Ovary (tissue), 9 donors: ENCODE measurements around the gene KIF23. TPM values are rescaled to one million over a fixed set of nuclear protein-coding genes. Genes with fewer than 3 reads are reported as not detected.
A peak's percentile ranks its signal among the peaks of the same experiment; 100 is the strongest.

ENCODE experiments used
- DNase-seq, 5 donors: peaks; one replicate each; pipeline ENCODE4 v3.0.0-alpha.2; 2019 to 2020
- H3K27ac ChIP-seq, 2 donors: fragments of 200-600 bp; one replicate each; pipeline versions ENCODE4 v1.5.1 to v1.8.0; 2019 to 2022
- H3K27me3 ChIP-seq: fragments of 200-600 bp; one replicate; pipeline ENCODE4 v1.8.0; 2022
- H3K36me3 ChIP-seq: fragments of 200-600 bp; sonication (generic); one replicate; pipeline ENCODE4 v1.5.1; 2019
- H3K4me1 ChIP-seq: one replicate; pipeline ENCODE4 v1.8.1; 2013; ENCODE audit warnings: mild to moderate bottlenecking, moderate library complexity; ENCODE audit not compliant: insufficient read depth
- H3K4me3 ChIP-seq: fragments of 200-600 bp; sonication (generic); one replicate; pipeline ENCODE4 v1.5.1; 2017
- H3K9me3 ChIP-seq, 2 donors: fragments of 200-600 bp in 1 of 2; sonication (generic) in 1 of 2; one replicate each; pipeline versions ENCODE4 v1.5.1 to v1.8.1; 2013 to 2019; ENCODE audit warnings: mild to moderate bottlenecking in 1 of 2, moderate library complexity in 1 of 2
- CTCF ChIP-seq, 3 donors: fragments of 450-650 bp in 2 of 3; fragments of 200-600 bp in 1 of 3; IDR thresholded peaks; one replicate each; pipeline versions ENCODE4 v1.5.1 to v1.8.0; 2016 to 2022; ENCODE audit warnings: antibody characterized with exemption in 3 of 3, mild to moderate bottlenecking in 1 of 3
- EP300 ChIP-seq: sonication (generic); formaldehyde crosslinking; IDR thresholded peaks from one replicate; pipeline ENCODE4 v1.6.1; 2017; ENCODE audit warnings: antibody characterized with exemption
- POLR2A ChIP-seq: fragments of 450-650 bp; IDR thresholded peaks from one replicate; pipeline ENCODE4 v1.6.1; 2017; ENCODE audit warnings: antibody characterized with exemption, mild to moderate bottlenecking, moderate library complexity
- WGBS, 3 donors: extraction: QIAGEN DNeasy Blood & Tissue Kit in 1 of 3; methylation state at CpG; one replicate each; pipeline versions ENCODE4 v1.1.5 to v1.1.7; 2013 to 2017; 5-methylcytosine and 5-hydroxymethylcytosine counted together
- intact Hi-C, 4 donors: fragments of 100-400 bp; cut with DNase I; formaldehyde crosslinking; loops; one replicate each; pipeline versions ENCODE4 v1.11.0 to v1.15.1; 2022 to 2023
- polyA plus RNA-seq, 2 donors: library from polyadenylated mRNA; stranded (reverse); fragments of 200-250 nt in 1 of 2; fragments of 350-450 nt in 1 of 2; fragmentation: Illumina TruSeq in 1 of 2; extraction: RNeasy Lipid Tissue Mini Kit (QIAGEN cat#74804) in 1 of 2; gene quantifications; one replicate each; pipeline ENCODE4 v1.2.3, GENCODE V29; 2013 to 2014
- total RNA-seq, 7 donors: library from RNA; depleted of rRNA in 2 of 7; stranded (reverse); fragments of >200 nt in 2 of 7; fragmentation: NEBNext Ultra II Directional in 3 of 7; extraction: Animal tissue kit (Norgen Biotek cat#: 25700) in 3 of 7; gene quantifications; one replicate each; pipeline versions ENCODE4 v1.1.0 to v1.2.4, GENCODE V29; 2016 to 2023
- donor health status: DM: no; HTN: no; CAD: no; lungs with moderate emphysema.
- donor health status: DM: no; HTN: no; CAD: no.
- donor health status: Bipolar disorder and iron deficiency.
- donor health status: DM: yes; HTN: yes; CAD: no.
- donor health status: DM: no; HTN: no; CAD: no.
- donor health status: DM: yes; HTN: yes; CAD: no.

KIF23 gene
- total and polyA plus RNA-seq, 9 donors = 0.51 to 3.1 (median 1.0) TPM

DNA sequence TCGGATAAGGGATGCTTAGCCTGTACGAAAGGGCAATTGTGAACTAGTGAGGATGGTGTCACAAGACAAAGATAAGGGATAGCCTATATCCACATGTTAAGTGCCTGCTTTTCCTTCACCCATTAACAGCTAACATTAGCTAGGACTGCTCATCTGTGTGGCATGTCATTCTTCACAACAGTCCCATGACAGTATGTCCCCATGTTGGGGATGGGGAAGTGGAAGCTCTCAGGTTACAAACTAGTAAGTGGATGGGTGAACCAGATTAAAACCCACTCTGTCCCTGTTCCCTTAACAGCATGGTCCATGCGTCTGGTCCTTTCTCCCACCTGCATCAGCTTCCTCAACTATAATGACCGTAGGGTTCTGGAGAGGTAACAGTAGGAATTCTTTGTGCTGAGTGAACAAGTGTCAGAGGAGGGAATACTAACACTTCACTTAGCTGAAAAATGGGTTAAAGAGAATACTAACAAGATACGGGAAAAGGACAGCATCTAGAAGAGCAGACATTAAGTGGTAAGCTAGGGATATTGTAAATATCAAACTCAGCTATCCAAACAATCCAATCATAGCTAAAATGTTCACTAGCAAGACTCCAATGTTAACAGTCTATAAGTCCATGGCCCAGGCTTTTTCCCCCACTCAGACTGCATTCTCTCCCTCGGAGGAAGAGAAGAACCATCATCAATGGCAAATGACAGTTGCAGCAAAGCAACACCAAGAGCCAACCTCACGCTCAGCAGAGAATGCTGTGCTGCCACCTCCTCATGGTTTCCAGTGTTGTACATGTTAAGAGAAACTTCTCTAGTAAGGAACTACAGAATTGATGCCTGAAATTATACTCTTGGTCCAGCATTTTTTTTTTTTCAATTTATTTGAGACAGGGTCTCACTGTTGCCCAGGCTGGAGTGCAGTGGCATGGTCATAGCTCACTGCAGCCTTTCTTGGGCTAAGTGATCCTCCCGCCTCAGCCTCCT, 43.4 kb downstream of the KIF23 start:
- Histone ChIP-seq H3K4me3 (no peak overlapping the region), H3K27me3 (no peaks in the 10 kb centered on the region), H3K9me3 (no peaks in the 10 kb centered on the region), H3K4me1 (peaks cover 10% of the 10 kb centered on the region), H3K36me3 (no peaks in the 10 kb centered on the region), H3K27ac (no peak overlapping the region)
- no peak for DNase-seq
- intact Hi-C loops = no loop called here
- 76 to 79% (median 79%) methylated on average over 8 of the region's 8 CpGs for WGBS, 3 donors
- TF ChIP-seq POLR2A (no peak), EP300 (no peak), CTCF (IDR thresholded peaks at IDR 0.05) (no peak)

- Histone ChIP-seq H3K27ac (no peak overlapping the region), H3K36me3 (no peaks in the 10 kb centered on the region), H3K27me3 (no peaks in the 10 kb centered on the region), H3K4me3 (no peak overlapping the region), H3K9me3 (no peaks in the 10 kb centered on the region), H3K4me1 (peaks cover 10% of the 10 kb centered on the region)
- TF ChIP-seq CTCF (IDR thresholded peaks at IDR 0.05) = no peak
- no peak for TF ChIP-seq EP300
- no peak for TF ChIP-seq POLR2A
- WGBS, 3 donors = 58 to 63% (median 60%) methylated on average over 2 of the region's 2 CpGs
- DNase-seq = no peak
- intact Hi-C loops = no loop called here
Observed at GRCh38 chr15:69459066-69459465, 44.9 kb downstream of the KIF23 start.

DNA sequence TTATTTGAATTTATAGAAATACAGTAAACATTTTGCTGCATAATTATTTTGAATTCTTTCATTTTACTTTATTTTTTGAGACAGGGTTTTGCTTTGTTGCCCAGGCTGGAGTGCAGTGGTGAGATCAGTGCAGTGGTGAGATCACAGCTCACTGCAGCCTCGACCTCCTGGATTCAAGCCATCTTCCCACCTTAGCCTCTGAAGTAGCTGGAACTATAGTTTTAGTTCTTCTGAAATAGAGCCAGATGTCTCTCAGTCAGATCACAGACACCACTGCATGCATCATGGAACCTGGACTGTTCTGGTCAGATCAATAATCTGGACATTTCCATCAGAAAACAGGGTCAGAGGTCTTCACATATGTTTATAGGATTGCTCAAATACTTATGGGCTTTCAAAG, 46.3 kb downstream of the KIF23 start:
- intact Hi-C loops = no loop called here

GRCh38 chr15:69462030-69462492, 47.9 kb downstream of the KIF23 start:
- Histone ChIP-seq H3K27ac (peak overlapping the region; percentile 76 to 82), H3K36me3 (no peaks in the 10 kb centered on the region), H3K4me3 (peak overlapping the region; percentile 46), H3K4me1 (peaks cover 2% of the 10 kb centered on the region), H3K9me3 (no peaks in the 10 kb centered on the region), H3K27me3 (no peaks in the 10 kb centered on the region)
- peak; percentile 49 to 76 (median 71) for DNase-seq
- TF ChIP-seq EP300 (no peak), CTCF (IDR thresholded peaks at IDR 0.05) (no peak), POLR2A (no peak)
- WGBS, 3 donors = 60 to 77% (median 76%) methylated on average over 23 of the region's 23 CpGs
- intact Hi-C loops = no loop called here

More for the DNA sequence above, 46.3 kb downstream of the KIF23 start:
- Histone ChIP-seq H3K4me1 (peaks cover 3% of the 10 kb centered on the region), H3K27ac (no peak overlapping the region), H3K36me3 (no peaks in the 10 kb centered on the region), H3K4me3 (no peak overlapping the region), H3K27me3 (no peaks in the 10 kb centered on the region), H3K9me3 (no peaks in the 10 kb centered on the region)
- WGBS, 3 donors = 28 to 33% (median 29%) methylated on average over 1 of the region's 1 CpG
- DNase-seq = no peak
- no peak for TF ChIP-seq POLR2A
- no peak for TF ChIP-seq EP300
